Measurements from ENCODE around the gene CSNK2A2. TPM values are rescaled to one million over a fixed set of nuclear protein-coding genes. Genes with fewer than 3 reads are reported as not detected.

Gene CSNK2A2
- total and polyA plus RNA-seq, 2 of the 8 experiments (the other 6 are each of a cell fraction or from before 2014, with no cell fraction given), result 37.9 to 128 TPM

- TF ChIP-seq SAP30 (IDR thresholded peaks at IDR 0.05; ENCODE audit: insufficient read depth, insufficient replicate concordance, low read length) (no peak), POLR2AphosphoS5 (IDR thresholded peaks at IDR 0.05; ENCODE audit: low read depth, low read length) (no peak), SIN3A (conservative IDR thresholded peaks at IDR 0.05 in 1 of 2, IDR thresholded peaks at IDR 0.05 in 1 of 2; ENCODE audit: low read depth in 1 of 2, low read length in 2 of 2) (no peak), RNF2 (IDR thresholded peaks at IDR 0.05; ENCODE audit: borderline replicate concordance, low read depth, low read length, missing control alignments, poor library complexity, severe bottlenecking) (no peak), POLR2A (IDR thresholded peaks at IDR 0.05; ENCODE audit: control extremely low read depth in 1 of 2, low read depth in 2 of 2, low read length in 2 of 2) (no peak), CREB1 (IDR thresholded peaks at IDR 0.05) (no peak), YY1 (IDR thresholded peaks at IDR 0.05; ENCODE audit: low read depth, low read length) (no peak)
These were observed 42.1 kb downstream of the CSNK2A2 start (continued) for GRCh38 chr16:58155839-58156238.

Data from H1 (cell line).